Activated CD8-positive, alpha-beta memory T cell treated with anti-CD3 and anti-CD28 coated beads for 24 hours (primary cell): ENCODE data around the gene ALPG.
"Not testable (repeated sequence)": the region's sequence is repeated elsewhere in the genome, so short reads cannot be mapped to it uniquely, and the experiment has no call there.

Source experiments
- DNase-seq: peaks from one replicate; pipeline ENCODE4 v3.0.0-alpha.2; 2020

Gene ALPG

GRCh38 chr2:232398293-232399034 is 8.2 kb upstream of the ALPG start:
- no peak for DNase-seq

GRCh38 chr2:232400256-232401015 is 6.2 kb upstream of the ALPG start:
- no peak for DNase-seq

GRCh38 chr2:232402518-232402917 is 4.1 kb upstream of the ALPG start:
- DNase-seq: no peak

- DNase-seq: peak; percentile 42
Measured at GRCh38 chr2:232405943-232406510, 617 bp upstream of the ALPG start.

GRCh38 chr2:232407428-232408150 is 945 bp downstream of the ALPG start:
- peak; percentile 21 for DNase-seq

- DNase-seq: peak; percentile 38
Measured at GRCh38 chr2:232408269-232408668, 1.6 kb downstream of the ALPG start.

GRCh38 chr2:232409617-232410016 is 3.0 kb downstream of the ALPG start:
- DNase-seq: not testable (repeated sequence)

- DNase-seq: no peak
Measured at GRCh38 chr2:232410238-232410900, 3.7 kb downstream of the ALPG start.

GRCh38 chr2:232411901-232412629 is 5.4 kb downstream of the ALPG start:
- no peak for DNase-seq

- DNase-seq: no peak
Measured at GRCh38 chr2:232412986-232413385, 6.3 kb downstream of the ALPG start.

- no peak for DNase-seq
Measured at GRCh38 chr2:232415138-232415690, 8.6 kb downstream of the ALPG start.

GRCh38 chr2:232415736-232416520 is 9.3 kb downstream of the ALPG start:
- DNase-seq: no peak

- DNase-seq: no peak
Measured at GRCh38 chr2:232416521-232417470, 10.2 kb downstream of the ALPG start.

GRCh38 chr2:232417489-232417888 is 10.8 kb downstream of the ALPG start:
- no peak for DNase-seq

GRCh38 chr2:232418056-232418455 is 11.4 kb downstream of the ALPG start:
- no peak for DNase-seq

GRCh38 chr2:232418466-232419244 is 12.0 kb downstream of the ALPG start:
- DNase-seq: no peak

- no peak for DNase-seq
Measured at GRCh38 chr2:232419245-232420072, 12.8 kb downstream of the ALPG start.

- DNase-seq: no peak
Measured at GRCh38 chr2:232420073-232420454, 13.4 kb downstream of the ALPG start.
